WERI-Rb-1 (cell line): ENCODE data around the gene DAB2IP.

Source experiments
- DNase-seq: peaks from one replicate; pipeline ENCODE4 v3.0.0-alpha.2; 2020
- H3K27ac ChIP-seq: fragments of 250-450 bp; sonication (Bioruptor Pico); 2 replicates; pipeline ENCODE4 v1.5.1; 2020; ENCODE audit warnings: mild to moderate bottlenecking, moderate library complexity
- H3K27me3 ChIP-seq: fragments of 250-450 bp; sonication (Bioruptor Pico); 2 replicates; pipeline ENCODE4 v1.5.1; 2021; ENCODE audit warnings: mild to moderate bottlenecking, low read depth, moderate library complexity; ENCODE audit not compliant: insufficient read depth, severe bottlenecking
- H3K36me3 ChIP-seq: fragments of 250-450 bp; sonication (Bioruptor Pico); 2 replicates; pipeline ENCODE4 v1.5.1; 2020; ENCODE audit warnings: mild to moderate bottlenecking, moderate library complexity
- H3K4me3 ChIP-seq: 2 replicates; pipeline ENCODE4 v1.5.1; 2011; ENCODE audit warnings: low read depth, mild to moderate bottlenecking, control low read depth, low read length
- H3K9me3 ChIP-seq: fragments of 250-450 bp; sonication (Bioruptor Pico); 2 replicates; pipeline ENCODE4 v1.5.1; 2021; ENCODE audit warnings: mild to moderate bottlenecking, moderate library complexity; ENCODE audit not compliant: severe bottlenecking
- TF ChIP-seq, protein P1 (sequence below): IDR thresholded peaks from 2 replicates; pipeline ENCODE4 v1.5.1; 2011; ENCODE audit warnings: low read depth, mild to moderate bottlenecking, control low read depth, inconsistent platforms, low read length

DAB2IP gene

GRCh38 chr9:121784731-121785411 lies 133.4 kb downstream of the DAB2IP start:
- Histone ChIP-seq H3K4me3 (no peak overlapping the region), H3K27me3 (no peaks in the 10 kb centered on the region), H3K9me3 (no peaks in the 10 kb centered on the region), H3K36me3 (peaks cover 56% of the 10 kb centered on the region), H3K27ac (no peak overlapping the region)
- TF ChIP-seq, protein P1, sequence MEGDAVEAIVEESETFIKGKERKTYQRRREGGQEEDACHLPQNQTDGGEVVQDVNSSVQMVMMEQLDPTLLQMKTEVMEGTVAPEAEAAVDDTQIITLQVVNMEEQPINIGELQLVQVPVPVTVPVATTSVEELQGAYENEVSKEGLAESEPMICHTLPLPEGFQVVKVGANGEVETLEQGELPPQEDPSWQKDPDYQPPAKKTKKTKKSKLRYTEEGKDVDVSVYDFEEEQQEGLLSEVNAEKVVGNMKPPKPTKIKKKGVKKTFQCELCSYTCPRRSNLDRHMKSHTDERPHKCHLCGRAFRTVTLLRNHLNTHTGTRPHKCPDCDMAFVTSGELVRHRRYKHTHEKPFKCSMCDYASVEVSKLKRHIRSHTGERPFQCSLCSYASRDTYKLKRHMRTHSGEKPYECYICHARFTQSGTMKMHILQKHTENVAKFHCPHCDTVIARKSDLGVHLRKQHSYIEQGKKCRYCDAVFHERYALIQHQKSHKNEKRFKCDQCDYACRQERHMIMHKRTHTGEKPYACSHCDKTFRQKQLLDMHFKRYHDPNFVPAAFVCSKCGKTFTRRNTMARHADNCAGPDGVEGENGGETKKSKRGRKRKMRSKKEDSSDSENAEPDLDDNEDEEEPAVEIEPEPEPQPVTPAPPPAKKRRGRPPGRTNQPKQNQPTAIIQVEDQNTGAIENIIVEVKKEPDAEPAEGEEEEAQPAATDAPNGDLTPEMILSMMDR, result 0 out of 2 replicates have a peak, but pooled peaks have one; percentile 1
- peak; percentile 10 for DNase-seq

GRCh38 chr9:121785673-121786542 lies 134.5 kb downstream of the DAB2IP start:
- H3K9me3 ChIP-seq, result no peaks in the 10 kb centered on the region
- no peak for DNase-seq
- no peak overlapping the region for H3K4me3 ChIP-seq
- no peaks in the 10 kb centered on the region for H3K27me3 ChIP-seq
- H3K27ac ChIP-seq, result no peak overlapping the region
- peaks cover 47% of the 10 kb centered on the region for H3K36me3 ChIP-seq
- TF ChIP-seq, protein P1, result no peak

- TF ChIP-seq, protein P1, result no peak
- no peak overlapping the region for H3K27ac ChIP-seq
These were observed 135.1 kb downstream of the DAB2IP start for GRCh38 chr9:121786543-121786948.

GRCh38 chr9:121786998-121787422 lies 135.6 kb downstream of the DAB2IP start:
- Histone ChIP-seq H3K9me3 (no peaks in the 10 kb centered on the region), H3K27ac (no peak overlapping the region), H3K36me3 (peaks cover 36% of the 10 kb centered on the region), H3K27me3 (no peaks in the 10 kb centered on the region), H3K4me3 (no peak overlapping the region)
- DNase-seq, result no peak
- TF ChIP-seq, protein P1, result no peak

More at GRCh38 chr9:121786543-121786948, 135.1 kb downstream of the DAB2IP start:
- DNase-seq, result no peak
- H3K27me3 ChIP-seq, result no peaks in the 10 kb centered on the region
- H3K36me3 ChIP-seq, result peaks cover 41% of the 10 kb centered on the region
- no peak overlapping the region for H3K4me3 ChIP-seq
- no peaks in the 10 kb centered on the region for H3K9me3 ChIP-seq

DNA sequence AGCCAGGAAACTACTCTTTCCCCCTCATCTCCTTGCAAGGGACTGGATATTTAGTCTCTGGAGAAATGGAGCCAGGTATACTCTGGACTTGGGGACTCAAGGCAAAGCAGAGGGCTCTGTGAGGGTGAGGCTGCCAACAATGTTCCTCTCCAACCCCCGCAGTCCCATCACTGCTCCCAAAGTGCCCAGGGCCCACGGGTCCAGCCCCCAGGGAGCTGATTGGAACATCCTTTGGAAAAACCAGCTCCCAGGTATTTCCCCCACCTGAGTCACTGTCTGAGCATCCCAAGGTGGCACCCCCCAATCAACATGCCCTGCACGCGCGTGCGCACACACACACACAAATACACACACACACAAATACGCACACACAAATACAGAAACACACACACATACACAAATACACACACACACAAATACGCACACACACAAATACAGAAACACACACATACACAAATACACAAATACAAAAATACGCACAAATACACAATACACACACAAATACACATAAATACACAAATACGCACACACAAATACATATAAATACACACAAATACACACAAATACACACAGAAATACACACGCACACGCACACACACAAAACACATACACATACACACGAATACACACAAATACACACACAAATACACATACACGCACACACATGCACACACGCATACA lies 137.4 kb downstream of the DAB2IP start:
- DNase-seq, result no peak
- H3K9me3 ChIP-seq, result no peaks in the 10 kb centered on the region
- no peak overlapping the region for H3K4me3 ChIP-seq
- TF ChIP-seq, protein P1, result no peak
- H3K27ac ChIP-seq, result no peak overlapping the region
- H3K27me3 ChIP-seq, result no peaks in the 10 kb centered on the region
- H3K36me3 ChIP-seq, result peaks cover 19% of the 10 kb centered on the region
